HG03196 (cell line): ENCODE measurements around the gene PRSS2.

ENCODE experiments used
- ATAC-seq: cut with Tn5 transposase; IDR thresholded peaks from one replicate; pipeline ENCODE4 v1.9.1; 2021; ENCODE audit not compliant: unreplicated experiment

Gene PRSS2

DNA sequence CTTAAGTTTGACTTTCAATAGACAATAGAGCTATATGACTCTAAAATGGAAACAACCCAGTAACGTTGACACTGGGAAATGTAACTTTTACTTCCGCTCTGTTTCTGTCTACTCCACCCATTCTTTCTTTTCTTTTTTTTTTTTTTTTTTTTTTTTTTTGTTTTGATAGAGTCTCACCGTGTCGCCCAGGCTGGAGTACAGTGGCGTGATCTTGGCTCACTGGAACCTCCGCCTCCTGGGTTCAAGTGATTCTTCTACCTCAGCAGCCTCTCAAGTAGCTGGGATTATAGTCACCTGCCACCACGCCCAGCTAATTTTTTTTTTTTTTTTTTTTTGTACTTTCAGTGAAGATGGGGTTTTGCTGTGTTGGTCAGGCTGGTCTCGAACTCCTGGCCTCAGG is 13.9 kb downstream of the PRSS2 start:
- no peak for ATAC-seq

DNA sequence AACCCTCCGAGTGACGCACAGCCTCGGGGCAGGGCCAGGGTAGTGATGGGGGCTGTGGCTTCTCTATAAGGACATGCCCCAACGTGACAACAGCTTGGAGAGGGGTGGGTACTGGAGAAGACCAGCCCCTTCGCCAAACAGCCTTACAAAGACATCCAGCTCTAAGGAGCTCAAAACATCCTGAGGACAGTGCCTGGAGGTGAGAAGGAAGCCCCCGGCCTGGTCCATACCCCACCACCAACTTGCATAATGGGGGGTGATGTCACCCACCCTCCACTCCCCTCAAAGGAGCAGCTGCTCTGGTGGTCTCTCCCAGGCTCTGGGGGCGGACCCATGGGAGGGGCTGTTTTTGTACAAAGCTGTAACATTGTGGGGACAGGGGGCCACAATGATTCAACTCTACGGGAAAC is 15.1 kb downstream of the PRSS2 start:
- ATAC-seq, result no peak

DNA sequence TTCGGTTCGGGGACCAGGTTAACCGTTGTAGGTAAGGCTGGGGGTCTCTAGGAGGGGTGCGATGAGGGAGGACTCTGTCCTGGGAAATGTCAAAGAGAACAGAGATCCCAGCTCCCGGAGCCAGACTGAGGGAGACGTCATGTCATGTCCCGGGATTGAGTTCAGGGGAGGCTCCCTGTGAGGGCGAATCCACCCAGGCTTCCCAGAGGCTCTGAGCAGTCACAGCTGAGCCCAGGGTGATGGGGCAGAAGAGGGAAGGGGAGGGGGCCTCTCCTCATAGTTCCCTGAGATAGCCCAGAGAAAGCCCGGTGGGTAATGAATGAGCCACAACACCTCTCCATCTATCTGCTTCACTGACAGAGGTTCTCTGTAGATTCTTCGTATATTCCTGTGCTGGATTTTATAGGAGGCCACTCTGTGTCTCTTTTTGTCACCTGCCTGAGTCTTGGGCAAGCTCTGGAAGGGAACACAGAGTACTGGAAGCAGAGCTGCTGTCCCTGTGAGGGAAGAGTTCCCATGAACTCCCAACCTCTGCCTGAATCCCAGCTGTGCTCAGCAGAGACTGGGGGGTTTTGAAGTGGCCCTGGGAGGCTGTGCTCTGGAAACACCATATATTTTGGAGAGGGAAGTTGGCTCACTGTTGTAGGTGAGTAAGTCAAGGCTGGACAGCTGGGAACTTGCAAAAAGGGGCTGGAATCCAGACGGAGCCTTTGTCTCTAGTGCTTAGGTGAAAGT is 16.4 kb downstream of the PRSS2 start:
- ATAC-seq, result no peak

DNA sequence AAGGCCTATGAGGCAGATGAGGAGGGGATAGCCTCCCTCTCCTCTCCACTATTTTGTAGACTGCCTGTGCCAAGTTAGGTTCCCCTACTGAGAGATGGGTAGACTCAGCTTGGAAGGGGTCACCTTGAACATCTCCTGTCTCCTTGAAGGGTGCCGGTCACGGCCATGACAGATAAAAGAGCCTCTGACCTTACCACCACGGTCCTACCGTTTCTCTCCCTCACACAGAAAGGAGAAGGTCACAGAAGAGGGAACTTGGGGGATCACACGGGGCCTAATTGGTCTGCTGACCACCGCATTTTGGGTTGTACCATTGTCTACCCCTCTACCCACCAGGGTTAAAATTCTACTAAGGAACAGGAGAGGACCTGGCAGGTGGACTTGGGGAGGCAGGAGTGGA is 17.0 kb downstream of the PRSS2 start:
- no peak for ATAC-seq

DNA sequence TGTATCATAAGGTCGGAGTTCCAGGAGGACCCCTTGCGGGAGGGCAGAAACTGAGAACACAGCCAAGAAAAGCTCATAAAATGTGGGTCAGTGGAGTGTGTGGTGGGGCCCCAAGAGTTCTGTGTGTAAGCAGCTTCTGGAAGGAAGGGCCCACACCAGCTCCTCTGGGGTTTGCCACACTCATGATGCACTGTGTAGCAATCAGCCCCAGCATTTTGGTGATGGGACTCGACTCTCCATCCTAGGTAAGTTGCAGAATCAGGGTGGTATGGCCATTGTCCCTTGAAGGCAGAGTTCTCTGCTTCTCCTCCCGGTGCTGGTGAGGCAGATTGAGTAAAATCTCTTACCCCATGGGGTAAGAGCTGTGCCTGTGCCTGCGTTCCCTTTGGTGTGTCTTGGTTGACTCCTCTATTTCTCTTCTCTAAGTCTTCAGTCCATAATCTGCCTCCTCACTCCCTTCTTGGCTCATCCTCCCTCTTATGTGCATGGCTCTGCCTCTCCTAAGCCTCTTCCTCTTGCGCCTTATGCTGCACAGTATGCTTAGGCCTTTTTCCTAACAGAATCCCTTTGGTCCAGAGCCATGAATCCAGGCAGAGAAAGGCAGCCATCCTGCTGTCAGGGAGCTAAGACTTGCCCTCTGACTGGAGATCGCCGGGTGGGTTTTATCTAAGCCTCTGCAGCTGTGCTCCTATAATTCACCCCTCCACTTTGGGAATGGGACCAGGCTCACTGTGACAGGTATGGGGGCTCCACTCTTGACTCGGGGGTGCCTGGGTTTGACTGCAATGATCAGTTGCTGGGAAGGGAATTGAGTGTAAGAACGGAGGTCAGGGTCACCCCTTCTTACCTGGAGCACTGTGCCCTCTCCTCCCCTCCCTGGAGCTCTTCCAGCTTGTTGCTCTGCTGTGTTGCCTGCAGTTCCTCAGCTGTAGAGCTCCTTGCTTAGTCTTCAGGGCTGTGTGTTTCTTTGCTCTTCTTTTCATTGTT is 17.8 kb downstream of the PRSS2 start:
- ATAC-seq, result no peak

- no peak for ATAC-seq
These were observed 18.7 kb downstream of the PRSS2 start for GRCh38 chr7:142789441-142789840.

DNA sequence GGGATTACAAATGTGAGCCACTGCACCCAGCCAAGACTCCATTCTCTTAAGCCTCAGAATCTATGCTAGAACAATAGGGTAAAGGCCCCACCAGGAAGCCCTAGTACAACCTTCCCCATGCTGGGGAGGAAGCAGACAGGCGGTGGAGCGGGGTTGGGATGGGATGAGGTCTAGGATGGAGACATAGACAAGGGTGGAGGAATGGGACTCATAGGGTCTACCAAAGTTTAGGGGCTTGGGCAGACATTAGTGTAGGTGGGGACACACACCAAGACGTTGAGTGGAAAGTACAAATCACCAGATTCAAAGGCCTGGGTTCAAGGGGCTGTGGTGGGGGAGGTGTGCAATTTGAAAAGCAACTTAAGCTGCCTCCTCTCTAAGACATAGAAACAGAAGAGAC is 19.3 kb downstream of the PRSS2 start:
- ATAC-seq, result no peak

DNA sequence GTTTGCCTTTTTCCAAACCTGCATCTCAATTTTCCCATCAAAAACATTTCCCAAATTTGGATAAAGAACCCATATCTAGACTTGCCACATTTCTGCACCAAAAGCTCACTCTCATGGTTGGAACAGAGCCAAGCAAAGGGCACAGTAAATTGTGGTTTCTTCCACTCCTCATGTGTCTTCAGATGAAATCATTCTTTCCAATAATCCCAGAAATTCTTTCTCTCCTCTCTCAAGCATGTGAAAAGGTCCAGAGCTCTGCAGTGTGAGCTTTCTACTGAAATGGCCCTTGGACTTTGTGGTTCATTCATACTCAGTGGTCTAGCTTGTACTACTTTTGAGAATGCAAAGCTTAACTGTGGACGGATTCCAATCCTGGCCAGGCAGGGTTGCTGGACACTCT is 19.8 kb downstream of the PRSS2 start:
- no peak for ATAC-seq

- ATAC-seq, result no peak
These were observed 20.7 kb downstream of the PRSS2 start for GRCh38 chr7:142791502-142791901.

- ATAC-seq, result no peak
These were observed 21.4 kb downstream of the PRSS2 start for GRCh38 chr7:142792129-142792528.

DNA sequence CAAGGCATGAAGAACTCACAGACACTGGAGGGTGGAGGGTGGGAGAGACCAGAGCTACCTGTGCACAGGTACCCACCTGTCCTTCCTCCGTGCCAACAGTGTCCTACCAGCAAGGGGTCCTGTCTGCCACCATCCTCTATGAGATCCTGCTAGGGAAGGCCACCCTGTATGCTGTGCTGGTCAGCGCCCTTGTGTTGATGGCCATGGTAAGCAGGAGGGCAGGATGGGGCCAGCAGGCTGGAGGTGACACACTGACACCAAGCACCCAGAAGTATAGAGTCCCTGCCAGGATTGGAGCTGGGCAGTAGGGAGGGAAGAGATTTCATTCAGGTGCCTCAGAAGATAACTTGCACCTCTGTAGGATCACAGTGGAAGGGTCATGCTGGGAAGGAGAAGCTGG is 21.8 kb downstream of the PRSS2 start:
- no peak for ATAC-seq

DNA sequence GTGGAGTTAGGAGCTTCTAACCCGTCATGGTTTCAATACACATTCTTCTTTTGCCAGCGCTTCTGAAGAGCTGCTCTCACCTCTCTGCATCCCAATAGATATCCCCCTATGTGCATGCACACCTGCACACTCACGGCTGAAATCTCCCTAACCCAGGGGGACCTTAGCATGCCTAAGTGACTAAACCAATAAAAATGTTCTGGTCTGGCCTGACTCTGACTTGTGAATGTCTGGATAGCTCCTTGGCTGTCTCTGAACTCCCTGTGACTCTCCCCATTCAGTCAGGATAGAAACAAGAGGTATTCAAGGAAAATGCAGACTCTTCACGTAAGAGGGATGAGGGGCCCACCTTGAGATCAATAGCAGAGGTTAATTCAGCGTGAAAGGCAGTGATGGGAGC is 22.4 kb downstream of the PRSS2 start:
- ATAC-seq, result no peak

DNA sequence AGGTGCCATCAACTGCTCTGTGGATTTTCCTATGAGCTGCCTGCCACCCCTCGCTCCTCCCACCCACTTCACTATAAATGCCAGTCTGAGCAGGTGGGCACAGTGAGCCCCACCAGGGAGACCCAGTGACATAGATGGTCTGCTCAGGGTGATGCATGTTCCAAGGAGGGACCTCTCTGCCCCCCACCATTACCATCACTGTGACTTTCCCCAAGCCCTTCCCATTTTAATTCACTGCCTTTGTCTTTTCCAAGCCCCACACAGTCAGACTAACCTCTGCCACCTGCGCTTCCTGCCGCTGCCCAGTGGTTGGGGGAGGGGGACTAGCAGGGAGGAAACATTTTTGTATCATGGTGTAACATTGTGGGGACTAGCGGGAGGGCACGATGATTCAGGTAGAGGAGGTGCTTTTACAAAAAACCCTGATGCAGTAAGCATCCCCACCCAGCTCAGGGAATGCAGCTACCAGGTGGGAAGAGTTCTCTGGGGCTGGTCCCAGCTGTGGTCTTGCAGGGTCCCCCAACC is 24.6 kb downstream of the PRSS2 start:
- ATAC-seq, result no peak

DNA sequence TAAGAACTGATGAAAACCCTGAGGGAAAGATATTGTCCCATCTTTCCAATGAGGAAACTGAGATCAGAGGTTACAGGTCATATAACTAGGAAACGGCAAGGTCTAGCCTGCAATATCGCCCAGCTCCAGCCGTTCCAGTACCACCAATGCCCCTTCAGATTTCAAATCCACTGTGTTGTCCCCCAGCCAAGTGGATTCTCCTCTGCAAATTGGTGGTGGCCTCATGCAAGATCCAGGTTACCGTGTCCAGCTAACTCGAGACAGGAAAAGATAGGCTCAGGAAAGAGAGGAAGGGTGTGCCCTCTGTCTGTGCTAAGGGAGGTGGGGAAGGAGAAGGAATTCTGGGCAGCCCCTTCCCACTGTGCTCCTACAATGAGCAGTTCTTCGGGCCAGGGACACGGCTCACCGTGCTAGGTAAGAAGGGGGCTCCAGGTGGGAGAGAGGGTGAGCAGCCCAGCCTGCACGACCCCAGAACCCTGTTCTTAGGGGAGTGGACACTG is 25.3 kb downstream of the PRSS2 start:
- ATAC-seq, result no peak

- peak; percentile 45 for ATAC-seq
These were observed 26.0 kb downstream of the PRSS2 start for GRCh38 chr7:142796501-142797390.

DNA sequence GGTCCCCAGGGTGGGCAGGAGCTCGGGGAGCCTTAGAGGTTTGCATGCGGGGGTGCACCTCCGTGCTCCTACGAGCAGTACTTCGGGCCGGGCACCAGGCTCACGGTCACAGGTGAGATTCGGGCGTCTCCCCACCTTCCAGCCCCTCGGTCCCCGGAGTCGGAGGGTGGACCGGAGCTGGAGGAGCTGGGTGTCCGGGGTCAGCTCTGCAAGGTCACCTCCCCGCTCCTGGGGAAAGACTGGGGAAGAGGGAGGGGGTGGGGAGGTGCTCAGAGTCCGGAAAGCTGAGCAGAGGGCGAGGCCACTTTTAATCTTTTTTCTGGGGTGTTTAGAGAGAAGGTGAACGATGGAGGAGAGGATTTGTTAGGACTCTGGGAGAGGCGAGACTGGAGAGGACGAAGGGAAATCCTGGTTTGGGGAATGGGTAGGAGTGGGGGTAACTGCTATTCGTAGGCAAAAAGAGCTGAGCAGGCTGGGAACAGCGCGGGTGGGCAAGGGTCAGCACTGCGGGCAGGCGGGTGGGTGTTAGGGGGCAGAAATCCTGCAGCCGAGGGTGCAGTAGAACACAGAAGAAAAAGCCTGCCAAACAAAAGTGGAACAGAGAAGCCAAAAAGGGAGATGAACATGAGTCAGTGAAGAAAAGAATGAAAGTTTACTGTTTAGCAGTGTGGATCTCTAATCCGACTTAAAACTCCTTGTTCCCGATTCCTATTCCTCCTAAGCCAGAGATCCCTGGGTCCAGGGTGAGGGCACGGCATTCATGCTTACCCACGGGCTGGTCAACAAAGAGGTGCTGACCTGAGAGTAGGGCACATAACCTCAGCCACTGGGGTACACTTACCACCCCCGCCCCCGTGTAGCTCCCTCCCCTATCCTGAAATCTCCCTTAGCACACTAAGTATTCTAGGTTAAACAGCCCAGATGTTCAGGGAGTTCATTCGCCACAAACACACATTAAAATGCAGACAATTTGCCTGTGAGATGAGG is 26.9 kb downstream of the PRSS2 start:
- peak; percentile 28 for ATAC-seq

DNA sequence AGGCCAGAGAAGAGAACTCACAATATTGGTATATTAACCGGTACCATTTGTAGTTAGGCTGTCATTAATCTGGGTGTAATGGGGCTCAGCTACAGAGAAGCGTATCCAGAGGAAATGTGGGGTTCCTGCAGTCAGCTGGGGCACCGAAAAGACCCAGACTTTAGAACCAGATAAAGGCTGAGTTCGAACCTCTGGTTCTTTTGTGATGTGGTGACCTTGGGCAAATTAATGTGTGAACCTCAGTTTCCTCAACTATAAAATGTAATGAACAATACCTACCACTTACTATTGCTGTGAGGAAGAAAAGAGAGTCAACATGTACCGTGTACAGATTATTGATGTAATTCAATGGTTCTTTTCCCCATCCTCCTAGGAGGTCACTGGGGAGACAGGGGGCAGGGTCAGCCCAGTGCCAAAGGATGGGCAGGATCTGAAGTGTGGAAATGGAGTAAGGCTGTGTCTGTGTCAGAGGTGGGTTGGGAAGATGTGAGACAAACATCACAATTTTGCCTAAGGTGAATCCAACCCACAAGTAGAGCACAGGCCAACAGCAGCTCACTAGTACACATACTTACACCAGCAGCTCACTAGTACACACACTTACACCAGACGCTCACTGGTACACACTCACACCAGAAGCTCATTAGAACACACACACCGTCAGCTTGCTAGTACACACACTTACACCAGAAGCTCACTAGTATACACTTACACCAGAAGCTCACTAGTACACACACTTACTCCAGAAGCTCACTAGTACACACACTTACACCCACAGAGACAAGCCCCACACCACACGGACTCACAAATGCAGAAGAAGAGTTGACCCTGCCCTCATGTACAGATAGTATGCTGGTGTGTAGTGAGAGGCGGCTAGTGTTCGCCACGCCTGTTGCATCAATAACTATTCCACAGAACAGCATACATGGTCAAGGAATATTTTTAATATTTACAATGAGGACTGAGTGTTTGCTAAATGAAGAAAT is 28.0 kb downstream of the PRSS2 start:
- no peak for ATAC-seq

GRCh38 chr7:142799437-142799835 is 28.7 kb downstream of the PRSS2 start:
- no peak for ATAC-seq
